Activated effector memory CD4-positive, alpha-beta T cell treated with anti-CD3 and anti-CD28 coated beads, Interleukin-2, amount 50 U/mL, for 16 hours (primary cell): Measurements from ENCODE around the gene OR5K2.

Experiments used
- DNase-seq: peaks from one replicate; pipeline ENCODE4 v3.0.0-alpha.2; 2020

OR5K2 gene

GRCh38 chr3:98525494-98525893, 28.0 kb downstream of the OR5K2 start:
- no peak for DNase-seq

GRCh38 chr3:98528474-98529346, 31.2 kb downstream of the OR5K2 start:
- DNase-seq = no peak

GRCh38 chr3:98529856-98530459, 32.5 kb downstream of the OR5K2 start:
- DNase-seq = no peak

- DNase-seq = no peak
Measured at GRCh38 chr3:98530676-98531075, 33.2 kb downstream of the OR5K2 start.

- no peak for DNase-seq
Measured at GRCh38 chr3:98531622-98532274, 34.3 kb downstream of the OR5K2 start, which contains the start of gene GPR15. Gene GPR15, plus strand, starts transcription at chr3:98531978. Its CDS starts 56 bp downstream, at chr3:98532034.

GRCh38 chr3:98532275-98532637, 34.8 kb downstream of the OR5K2 start:
- no peak for DNase-seq

GRCh38 chr3:98532709-98533571, 35.5 kb downstream of the OR5K2 start:
- DNase-seq = no peak

GRCh38 chr3:98534168-98534567, 36.7 kb downstream of the OR5K2 start:
- no peak for DNase-seq

- DNase-seq = no peak
Measured at GRCh38 chr3:98534734-98535133, 37.3 kb downstream of the OR5K2 start.

- no peak for DNase-seq
Measured at GRCh38 chr3:98536456-98537017, 39.1 kb downstream of the OR5K2 start.

- no peak for DNase-seq
Measured at GRCh38 chr3:98540346-98540745, 42.9 kb downstream of the OR5K2 start.

GRCh38 chr3:98541695-98542094, 44.2 kb downstream of the OR5K2 start:
- no peak for DNase-seq

GRCh38 chr3:98542623-98543022, 45.1 kb downstream of the OR5K2 start:
- DNase-seq = no peak

GRCh38 chr3:98545940-98546339, 48.5 kb downstream of the OR5K2 start:
- no peak for DNase-seq
